ENCODE measurements around the gene S100Z. TPM values are rescaled to one million over a fixed set of nuclear protein-coding genes. Genes with fewer than 3 reads are reported as not detected.

S100Z gene
- total and polyA plus RNA-seq, 9 of the 15 experiments (the other 6 are each of a cell fraction or from before 2014, with no cell fraction given): 0.15 to 0.42 (median 0.20) TPM; not detected in 6

DNA sequence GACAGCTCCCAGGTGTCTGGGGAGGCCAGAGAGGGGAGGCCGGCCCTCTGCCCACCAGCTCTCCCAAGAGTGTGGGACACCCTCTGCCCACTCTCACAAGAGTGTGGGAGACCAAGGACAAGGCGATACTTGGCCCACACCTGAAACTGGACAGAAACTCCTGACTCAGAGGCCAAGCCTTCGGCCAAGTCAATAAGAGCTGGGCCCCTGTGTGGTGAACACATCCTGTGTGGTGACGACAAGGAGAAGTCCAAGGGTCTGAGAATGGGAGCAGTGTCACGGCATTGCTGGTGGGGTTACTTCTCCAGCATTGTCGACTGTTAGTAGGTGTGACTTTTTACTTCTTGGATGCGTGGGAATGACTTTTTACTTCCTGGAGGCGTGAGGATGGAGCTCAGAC, 45.5 kb upstream of the S100Z start (continued):
- TF ChIP-seq ZKSCAN3 (CRISPR knock-in tag; IDR thresholded peaks at IDR 0.05): no peak
- TF ChIP-seq, protein P1, sequence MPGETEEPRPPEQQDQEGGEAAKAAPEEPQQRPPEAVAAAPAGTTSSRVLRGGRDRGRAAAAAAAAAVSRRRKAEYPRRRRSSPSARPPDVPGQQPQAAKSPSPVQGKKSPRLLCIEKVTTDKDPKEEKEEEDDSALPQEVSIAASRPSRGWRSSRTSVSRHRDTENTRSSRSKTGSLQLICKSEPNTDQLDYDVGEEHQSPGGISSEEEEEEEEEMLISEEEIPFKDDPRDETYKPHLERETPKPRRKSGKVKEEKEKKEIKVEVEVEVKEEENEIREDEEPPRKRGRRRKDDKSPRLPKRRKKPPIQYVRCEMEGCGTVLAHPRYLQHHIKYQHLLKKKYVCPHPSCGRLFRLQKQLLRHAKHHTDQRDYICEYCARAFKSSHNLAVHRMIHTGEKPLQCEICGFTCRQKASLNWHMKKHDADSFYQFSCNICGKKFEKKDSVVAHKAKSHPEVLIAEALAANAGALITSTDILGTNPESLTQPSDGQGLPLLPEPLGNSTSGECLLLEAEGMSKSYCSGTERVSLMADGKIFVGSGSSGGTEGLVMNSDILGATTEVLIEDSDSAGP (CRISPR knock-in tag; IDR thresholded peaks at IDR 0.05): no peak
- no peak for TF ChIP-seq HMGXB4 (CRISPR knock-in tag; IDR thresholded peaks at IDR 0.05)
- no peak for TF ChIP-seq PRDM10 (IDR thresholded peaks at IDR 0.05; ENCODE audit: partially characterized antibody)
- no peak for TF ChIP-seq CCAR2 (IDR thresholded peaks at IDR 0.05; ENCODE audit: low read depth, low read length)
